GM21576 (cell line): ENCODE measurements around the gene CD27.
A peak's percentile ranks its signal among the peaks of the same experiment; 100 is the strongest.
"Not testable (repeated sequence)": the region's sequence is repeated elsewhere in the genome, so short reads cannot be mapped to it uniquely, and the experiment has no call there.

ENCODE experiments used
- ATAC-seq: cut with Tn5 transposase; IDR thresholded peaks from one replicate; pipeline ENCODE4 v1.9.1; 2021; ENCODE audit warnings: mild to moderate bottlenecking, moderate library complexity; ENCODE audit not compliant: unreplicated experiment

Gene CD27

GRCh38 chr12:6478416-6478815 lies 33.7 kb downstream of the CD27 start:
- ATAC-seq, result no peak

GRCh38 chr12:6488240-6488639 lies 43.5 kb downstream of the CD27 start:
- no peak for ATAC-seq

- ATAC-seq, result no peak
Observed at GRCh38 chr12:6489449-6489848, 44.7 kb downstream of the CD27 start.

- ATAC-seq, result not testable (repeated sequence)
Observed at GRCh38 chr12:6490673-6491072, 45.9 kb downstream of the CD27 start.

GRCh38 chr12:6492838-6493496 lies 48.2 kb downstream of the CD27 start, which contains the start of gene MRPL51:
MRPL51 (minus strand) TSS chr12:6493262; CDS start chr12:6493136, 126 bp downstream.
- ATAC-seq, result peak; percentile 61

- peak; percentile 83 for ATAC-seq
Observed at GRCh38 chr12:6493497-6494257, 48.9 kb downstream of the CD27 start, which contains the start of gene NCAPD2. NCAPD2 (plus strand) TSS chr12:6494102; CDS start chr12:6495099, 997 bp downstream.

GRCh38 chr12:6494258-6494743 lies 49.5 kb downstream of the CD27 start:
- ATAC-seq, result no peak

GRCh38 chr12:6494968-6495367 lies 50.2 kb downstream of the CD27 start:
- no peak for ATAC-seq

- ATAC-seq, result not testable (repeated sequence)
Observed at GRCh38 chr12:6497291-6497690, 52.5 kb downstream of the CD27 start.

GRCh38 chr12:6500466-6500865 lies 55.7 kb downstream of the CD27 start:
- no peak for ATAC-seq
